DND-41 (cell line): ENCODE results near the gene TREML1.

Experiments used
- CTCF ChIP-seq: IDR thresholded peaks from 2 replicates; pipeline ENCODE4 v1.5.1; 2012; ENCODE audit warnings: borderline replicate concordance, low read length, moderate library complexity, mild to moderate bottlenecking; ENCODE audit not compliant: poor library complexity, severe bottlenecking; ENCODE audit errors: extremely low read depth
- EZH2 ChIP-seq: IDR thresholded peaks from 3 replicates; pipeline ENCODE4 v1.6.1; 2012; ENCODE audit warnings: borderline replicate concordance, low read depth, mild to moderate bottlenecking, moderate library complexity, low read length, inconsistent platforms; ENCODE audit not compliant: severe bottlenecking

- TF ChIP-seq CTCF (no peak), EZH2 (no peak)
Observed at GRCh38 chr6:41179163-41179562, 25.0 kb upstream of the TREML1 start.
